T-helper 2 cell treated with Interferon-gamma antibody and Interleukin-4, amounts not matched to agents 5 μg/mL and 100 μg/mL, for 36 hours (primary cell): Measurements from ENCODE around the gene CFAP298.
"Not testable (repeated sequence)": the region's sequence is repeated elsewhere in the genome, so short reads cannot be mapped to it uniquely, and the experiment has no call there.

ENCODE experiments used
- DNase-seq: peaks from one replicate; pipeline ENCODE4 v3.0.0; 2021; ENCODE audit warnings: low spot score
- H3K27ac Mint-ChIP-seq: one replicate; pipeline ENCODE4 v1.8.0; 2021; ENCODE audit warnings: mild to moderate bottlenecking, mixed read lengths
- H3K27me3 Mint-ChIP-seq: one replicate; pipeline ENCODE4 v1.8.0; 2021; ENCODE audit warnings: low read depth, mixed read lengths
- H3K36me3 Mint-ChIP-seq: one replicate; pipeline ENCODE4 v1.8.0; 2021; ENCODE audit warnings: low read depth, mixed read lengths
- H3K4me1 Mint-ChIP-seq: one replicate; pipeline ENCODE4 v1.8.0; 2021; ENCODE audit warnings: low read depth, mixed read lengths
- H3K4me3 Mint-ChIP-seq: one replicate; pipeline ENCODE4 v1.8.0; 2022; ENCODE audit warnings: mild to moderate bottlenecking, moderate library complexity, mixed read lengths
- H3K9me3 Mint-ChIP-seq: one replicate; pipeline ENCODE4 v1.8.0; 2021; ENCODE audit warnings: mixed read lengths

The CFAP298 gene

GRCh38 chr21:32612075-32612998 lies at the start of gene CFAP298:
TSS of gene CFAP298 (minus strand) at chr21:32612377. CDS start at chr21:32612243, 134 bp downstream.
- DNase-seq = peak; percentile 88
- Mint-ChIP-seq H3K4me1 (peaks cover 5% of the 10 kb centered on the region), H3K9me3 (no peaks in the 10 kb centered on the region)

DNA sequence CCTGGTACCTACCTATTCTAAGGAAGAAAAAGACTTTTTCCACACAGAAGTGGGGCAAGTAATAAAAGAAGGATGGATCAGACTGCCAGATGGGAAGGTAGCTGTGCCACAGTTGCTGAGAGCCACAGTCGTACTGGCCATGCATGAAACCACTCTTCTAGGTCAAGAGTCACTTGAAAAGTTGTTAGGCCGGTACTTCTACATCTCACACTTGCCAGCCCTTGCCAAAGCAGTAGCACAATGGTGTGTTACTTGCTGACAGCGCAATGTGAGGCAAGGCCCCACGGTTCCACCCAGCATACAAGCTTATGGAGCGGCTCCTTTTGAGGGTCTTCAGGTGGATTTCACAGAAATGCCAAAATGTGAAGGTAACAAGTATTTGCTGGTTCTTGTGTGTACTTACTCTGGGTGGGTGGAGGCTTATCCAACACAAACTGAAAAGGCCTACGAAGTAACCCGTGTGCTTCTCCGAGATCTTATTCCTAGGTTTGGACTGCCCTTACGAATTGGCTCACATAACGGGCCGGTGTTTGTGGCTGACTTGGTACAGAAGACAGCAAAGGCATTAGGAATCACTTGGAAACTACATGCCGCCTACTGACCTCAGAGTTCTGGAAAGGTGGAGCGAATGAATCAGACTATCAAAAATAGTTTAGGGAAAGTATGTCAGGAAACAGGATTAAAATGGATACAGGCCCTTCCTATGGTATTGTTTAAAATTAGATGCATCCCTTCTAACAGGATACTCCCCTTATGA lies 49.0 kb upstream of the CFAP298 start:
- H3K4me3 Mint-ChIP-seq, H3K27ac Mint-ChIP-seq, H3K4me1 Mint-ChIP-seq, H3K27me3 Mint-ChIP-seq, DNase-seq: not testable (repeated sequence)
- H3K36me3 Mint-ChIP-seq = peaks cover 87% of the 10 kb centered on the region
- H3K9me3 Mint-ChIP-seq = peaks cover 30% of the 10 kb centered on the region

More at GRCh38 chr21:32612075-32612998, at the start of gene CFAP298:
- peak within 1 kb of the TSS; percentile 95 for H3K27ac Mint-ChIP-seq
- peak within 1 kb of the TSS; percentile 99 for H3K4me3 Mint-ChIP-seq
- peaks cover 8% of the 10 kb centered on the region for H3K27me3 Mint-ChIP-seq
- H3K36me3 Mint-ChIP-seq = peaks cover 14% of the 10 kb centered on the region

DNA sequence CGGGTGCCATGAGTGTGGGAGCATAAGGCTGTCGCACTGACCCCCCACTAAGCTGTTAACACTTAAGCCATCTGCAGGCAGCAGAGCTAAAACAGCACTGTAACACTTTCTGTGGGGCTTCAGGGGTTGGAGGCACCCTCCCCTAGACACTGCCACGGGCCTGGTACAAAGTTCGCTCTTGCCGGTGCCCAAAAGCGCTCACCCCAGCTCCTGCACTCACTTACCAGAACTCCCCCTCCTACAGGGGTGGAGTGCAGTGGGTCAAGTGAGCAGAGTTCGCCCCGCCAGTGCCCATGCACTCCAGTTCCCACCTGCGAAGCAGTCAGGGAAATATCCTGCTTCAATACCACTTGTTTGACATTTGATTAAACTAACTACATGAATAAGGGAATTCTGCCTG lies 46.3 kb upstream of the CFAP298 start:
- DNase-seq = no peak
- Mint-ChIP-seq H3K36me3 (peaks cover 67% of the 10 kb centered on the region), H3K27me3 (no peaks in the 10 kb centered on the region), H3K4me3 (no peak overlapping the region), H3K9me3 (peaks cover 8% of the 10 kb centered on the region), H3K27ac (no peak overlapping the region), H3K4me1 (no peaks in the 10 kb centered on the region)

DNA sequence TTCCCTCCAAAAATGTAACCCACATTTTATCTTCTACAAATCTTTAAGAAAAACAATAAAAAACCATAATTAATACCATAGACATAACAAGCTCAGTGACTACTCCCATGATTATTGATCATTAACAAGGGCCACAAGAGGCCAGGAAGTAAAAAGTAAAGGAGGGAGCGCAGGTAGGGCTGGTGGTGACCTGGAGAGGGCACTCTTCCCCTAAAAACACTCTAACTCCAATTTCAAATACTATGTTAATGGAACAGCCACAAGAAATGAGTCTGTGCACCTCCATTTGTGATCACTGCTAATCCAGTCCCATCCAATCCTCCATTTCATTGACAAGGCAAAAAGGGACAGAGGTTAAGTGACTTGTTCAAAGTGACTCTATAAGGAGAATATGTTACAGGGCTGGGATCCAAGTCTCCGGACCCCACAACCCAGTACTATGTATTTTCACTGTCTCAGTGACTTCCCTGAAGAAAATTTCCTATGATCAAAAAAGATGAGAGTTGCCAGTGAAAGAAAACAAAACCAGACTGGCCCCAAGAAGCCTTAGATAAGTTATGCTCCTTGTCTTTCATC lies 41.2 kb upstream of the CFAP298 start:
- no peak overlapping the region for H3K4me3 Mint-ChIP-seq
- H3K27ac Mint-ChIP-seq = no peak overlapping the region
- H3K27me3 Mint-ChIP-seq = no peaks in the 10 kb centered on the region
- no peak for DNase-seq
- H3K4me1 Mint-ChIP-seq = peaks cover 10% of the 10 kb centered on the region
- H3K9me3 Mint-ChIP-seq = peaks cover 3% of the 10 kb centered on the region
- peaks cover 30% of the 10 kb centered on the region for H3K36me3 Mint-ChIP-seq

- Mint-ChIP-seq H3K36me3 (peaks cover 16% of the 10 kb centered on the region), H3K4me1 (peaks cover 8% of the 10 kb centered on the region)
These were observed 36.0 kb upstream of the CFAP298 start for GRCh38 chr21:32648165-32648564.

GRCh38 chr21:32645261-32646182 lies 33.3 kb upstream of the CFAP298 start:
- H3K27ac Mint-ChIP-seq = no peak overlapping the region

More at GRCh38 chr21:32648165-32648564, 36.0 kb upstream of the CFAP298 start:
- H3K27me3 Mint-ChIP-seq = no peaks in the 10 kb centered on the region
- no peak overlapping the region for H3K27ac Mint-ChIP-seq
- H3K9me3 Mint-ChIP-seq = no peaks in the 10 kb centered on the region
- H3K4me3 Mint-ChIP-seq = no peak overlapping the region
- DNase-seq = no peak

GRCh38 chr21:32641710-32642698 lies 29.8 kb upstream of the CFAP298 start:
- H3K4me1 Mint-ChIP-seq = peaks cover 6% of the 10 kb centered on the region
- no peak overlapping the region for H3K27ac Mint-ChIP-seq
- H3K9me3 Mint-ChIP-seq = no peaks in the 10 kb centered on the region
- no peak overlapping the region for H3K4me3 Mint-ChIP-seq
- DNase-seq = no peak
- H3K36me3 Mint-ChIP-seq = peaks cover 40% of the 10 kb centered on the region
- H3K27me3 Mint-ChIP-seq = no peaks in the 10 kb centered on the region

More at GRCh38 chr21:32645261-32646182, 33.3 kb upstream of the CFAP298 start:
- no peak overlapping the region for H3K4me3 Mint-ChIP-seq
- H3K9me3 Mint-ChIP-seq = no peaks in the 10 kb centered on the region
- H3K27me3 Mint-ChIP-seq = no peaks in the 10 kb centered on the region
- peaks cover 9% of the 10 kb centered on the region for H3K4me1 Mint-ChIP-seq
- peaks cover 23% of the 10 kb centered on the region for H3K36me3 Mint-ChIP-seq
- DNase-seq = no peak

- DNase-seq = no peak
- no peaks in the 10 kb centered on the region for H3K9me3 Mint-ChIP-seq
- H3K36me3 Mint-ChIP-seq = peaks cover 8% of the 10 kb centered on the region
- no peak overlapping the region for H3K4me3 Mint-ChIP-seq
- H3K4me1 Mint-ChIP-seq = peaks cover 3% of the 10 kb centered on the region
- no peak overlapping the region for H3K27ac Mint-ChIP-seq
- H3K27me3 Mint-ChIP-seq = peaks cover 5% of the 10 kb centered on the region
These were observed 14.5 kb upstream of the CFAP298 start for GRCh38 chr21:32626621-32627196.

GRCh38 chr21:32618218-32618617 lies 6.0 kb upstream of the CFAP298 start:
- not testable (repeated sequence) for H3K9me3 Mint-ChIP-seq, DNase-seq, H3K36me3 Mint-ChIP-seq, H3K27ac Mint-ChIP-seq, H3K4me1 Mint-ChIP-seq, H3K4me3 Mint-ChIP-seq
- H3K27me3 Mint-ChIP-seq = peaks cover 25% of the 10 kb centered on the region

DNA sequence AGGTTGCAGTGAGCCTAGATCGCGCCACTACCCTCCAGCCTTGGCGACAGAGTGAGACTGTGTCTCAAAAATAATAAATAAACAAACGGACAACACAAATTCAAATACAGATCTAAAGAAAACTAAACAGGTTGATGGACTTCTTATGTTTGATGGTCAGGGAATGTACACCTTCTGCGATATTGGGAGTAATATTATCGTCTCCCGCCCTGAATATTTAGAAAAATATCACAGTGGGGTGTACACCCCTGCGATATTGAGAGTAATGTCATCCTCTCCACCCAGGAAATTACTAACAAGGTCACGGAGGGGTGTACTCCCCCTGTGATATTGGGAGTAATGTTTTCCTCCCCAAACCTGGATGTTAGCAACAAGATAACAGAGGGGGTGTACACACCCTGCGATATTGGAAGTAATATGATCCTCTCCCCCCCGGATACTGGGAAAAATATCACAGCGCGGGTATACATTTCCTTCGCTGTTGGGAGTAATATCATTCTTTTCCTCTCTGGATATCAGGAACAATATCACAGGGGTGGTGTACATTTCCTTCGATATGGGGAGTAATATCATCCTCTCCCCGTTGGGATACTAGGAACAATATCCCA lies 1.4 kb upstream of the CFAP298 start:
- Mint-ChIP-seq H3K4me1 (peaks cover 5% of the 10 kb centered on the region), H3K9me3 (no peaks in the 10 kb centered on the region), H3K27me3 (peaks cover 9% of the 10 kb centered on the region), H3K36me3 (peaks cover 9% of the 10 kb centered on the region), H3K4me3 (peak overlapping the region; percentile 99), H3K27ac (no peak overlapping the region)
- no peak for DNase-seq

DNA sequence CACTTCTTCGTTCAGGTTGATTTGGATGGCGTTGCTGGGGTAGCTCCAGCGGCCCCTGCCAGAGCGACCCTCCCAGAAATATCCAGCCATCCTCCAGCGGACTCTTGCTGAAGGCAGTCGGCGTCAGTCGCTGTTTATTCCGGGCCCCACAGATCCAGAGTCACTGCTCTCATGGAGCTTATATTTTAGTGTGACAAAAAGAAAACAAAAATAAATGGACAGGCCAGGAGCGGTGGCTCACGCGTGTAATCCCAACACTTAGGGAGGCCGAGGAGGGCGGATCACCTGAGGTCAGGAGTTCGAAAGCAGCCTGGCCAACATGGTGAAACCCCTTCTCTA lies 791 bp upstream of the CFAP298 start:
- peaks cover 8% of the 10 kb centered on the region for H3K27me3 Mint-ChIP-seq
- H3K27ac Mint-ChIP-seq = peak overlapping the region; percentile 95
- peaks cover 9% of the 10 kb centered on the region for H3K36me3 Mint-ChIP-seq
- H3K4me3 Mint-ChIP-seq = peak overlapping the region; percentile 99
- no peak for DNase-seq
- H3K4me1 Mint-ChIP-seq = peaks cover 5% of the 10 kb centered on the region
- H3K9me3 Mint-ChIP-seq = no peaks in the 10 kb centered on the region
